ENCODE data around the gene INTS15. TPM values are rescaled to one million over a fixed set of nuclear protein-coding genes. Genes with fewer than 3 reads are reported as not detected.

INTS15 gene
- total and polyA plus RNA-seq, 2 donors (not counting 3 experiments of a cell fraction or from before 2014, with no cell fraction given), result 35.7 to 51.6 TPM

GRCh38 chr7:6637544-6638229, 47.9 kb downstream of the INTS15 start:
- H3K4me2 ChIP-seq (ENCODE audit: insufficient read depth, low read length), result peak overlapping the region; percentile 64
- no peaks in the 10 kb centered on the region for H3K9me1 ChIP-seq (replicated peaks; ENCODE audit: control insufficient read depth, extremely low read depth, insufficient read depth, low read length)
- H3K9ac ChIP-seq (replicated peaks; ENCODE audit: extremely low read depth, insufficient read depth, low read length), result peak overlapping the region; percentile 56
- TF ChIP-seq FOS (IDR thresholded peaks at IDR 0.05; ENCODE audit: borderline replicate concordance, insufficient read depth, low read length) (no peak), CTCF (IDR thresholded peaks at IDR 0.05; ENCODE audit: extremely low read depth in 1 of 2, insufficient read depth in 1 of 2, low read depth in 1 of 2, low read length in 2 of 2) (peak; percentile 21 to 60)
- POLR2A ChIA-PET, result interaction anchor here (1.0 kb wide), 1 partner anchor 48 kb away, joined by 4 read pairs; the partner anchor contains the start of gene INTS15
- dilution Hi-C loops (cut with MboI; ENCODE audit: extremely low pct_ligation_motif_present, low sequenced_read_pairs), result no loop called here
- no peak for FAIRE-seq
- CTCF ChIA-PET, result no interaction called here
- peaks cover 6% of the 10 kb centered on the region for H3K4me1 ChIP-seq (ENCODE audit: control insufficient read depth, extremely low read depth, insufficient read depth, low read length)
- H3K4me3 ChIP-seq (replicated peaks in 1 of 3; ENCODE audit: insufficient read depth in 1 of 3, low read depth in 1 of 3, low read length in 3 of 3), result peak overlapping the region; percentile 57 to 94 (median 68)
- peaks cover 2 to 15% of the 10 kb centered on the region in 2 experiments for H3K36me3 ChIP-seq (ENCODE audit: control insufficient read depth in 2 of 2, extremely low read depth in 1 of 2, insufficient read depth in 2 of 2, low read length in 2 of 2)
- H4K20me1 ChIP-seq (replicated peaks; ENCODE audit: control insufficient read depth, extremely low read depth, insufficient read depth, low read length), result no peaks in the 10 kb centered on the region
- peak overlapping the region; percentile 62 for H2AFZ ChIP-seq (ENCODE audit: low read depth, low read length)
- H3K27ac ChIP-seq (ENCODE audit: insufficient read depth, low read depth, low read length), result no peak overlapping the region
- H3K27me3 ChIP-seq (ENCODE audit: control insufficient read depth in 2 of 2, insufficient read depth in 2 of 2, low read length in 2 of 2), result no peaks in the 10 kb centered on the region
- DNase-seq (ENCODE audit: low read depth, low spot score), result peak; percentile 23
- no peaks in the 10 kb centered on the region for H3K9me3 ChIP-seq (replicated peaks; ENCODE audit: control insufficient read depth, insufficient read depth, low read length)
- peaks cover 17% of the 10 kb centered on the region for H3K79me2 ChIP-seq (ENCODE audit: control insufficient read depth, insufficient read depth, low read length)
- intact Hi-C loops (cut with micrococcal nuclease), result no loop called here
- BruUV-seq (replicated peaks), result no TSS peak

- no peaks in the 10 kb centered on the region for H3K27me3 ChIP-seq (ENCODE audit: control insufficient read depth in 2 of 2, insufficient read depth in 2 of 2, low read length in 2 of 2)
- no peak for TF ChIP-seq POLR2AphosphoS5 (IDR thresholded peaks at IDR 0.05; ENCODE audit: insufficient read depth, low read depth, low read length)
- TF ChIP-seq CTCF (IDR thresholded peaks at IDR 0.05; ENCODE audit: extremely low read depth in 1 of 2, insufficient read depth in 1 of 2, low read depth in 1 of 2, low read length in 2 of 2), result no peak
- FAIRE-seq (no peak), DNase-seq (ENCODE audit: low read depth, low spot score) (no peak)
- peaks cover 6% of the 10 kb centered on the region for H3K4me1 ChIP-seq (ENCODE audit: control insufficient read depth, extremely low read depth, insufficient read depth, low read length)
- H2AFZ ChIP-seq (ENCODE audit: low read depth, low read length), result no peak overlapping the region
- no peak overlapping the region for H3K4me3 ChIP-seq (replicated peaks in 1 of 3; ENCODE audit: insufficient read depth in 1 of 3, low read depth in 1 of 3, low read length in 3 of 3)
- H3K4me2 ChIP-seq (ENCODE audit: insufficient read depth, low read length), result no peak overlapping the region
- no peaks in the 10 kb centered on the region for H3K9me3 ChIP-seq (replicated peaks; ENCODE audit: control insufficient read depth, insufficient read depth, low read length)
- H3K9ac ChIP-seq (replicated peaks; ENCODE audit: extremely low read depth, insufficient read depth, low read length), result no peak overlapping the region
- dilution Hi-C loops (cut with MboI; ENCODE audit: extremely low pct_ligation_motif_present, low sequenced_read_pairs) (no loop called here), intact Hi-C loops (cut with micrococcal nuclease) (no loop called here)
- no peaks in the 10 kb centered on the region for H4K20me1 ChIP-seq (replicated peaks; ENCODE audit: control insufficient read depth, extremely low read depth, insufficient read depth, low read length)
- H3K79me2 ChIP-seq (ENCODE audit: control insufficient read depth, insufficient read depth, low read length), result peaks cover 17% of the 10 kb centered on the region
- no peaks in the 10 kb centered on the region for H3K9me1 ChIP-seq (replicated peaks; ENCODE audit: control insufficient read depth, extremely low read depth, insufficient read depth, low read length)
- POLR2A ChIA-PET, result no interaction called here
- no peak overlapping the region for H3K27ac ChIP-seq (ENCODE audit: insufficient read depth, low read depth, low read length)
- no TSS peak for BruUV-seq (replicated peaks)
- H3K36me3 ChIP-seq (ENCODE audit: control insufficient read depth in 2 of 2, extremely low read depth in 1 of 2, insufficient read depth in 2 of 2, low read length in 2 of 2), result peaks cover 7 to 28% of the 10 kb centered on the region in 2 experiments
- CTCF ChIA-PET, result no interaction called here
Observed at GRCh38 chr7:6639032-6639431, 49.2 kb downstream of the INTS15 start.
